DMS53 treated with DMSO at 0.1 percent for 48 hours (cell line): ENCODE measurements around the gene IQCB1.
A peak's percentile ranks its signal among the peaks of the same experiment; 100 is the strongest.
"Not testable (repeated sequence)": the region's sequence is repeated elsewhere in the genome, so short reads cannot be mapped to it uniquely, and the experiment has no call there.

Source experiments
- DNase-seq: peaks from one replicate; lab custom pipeline; 2025; ENCODE audit not compliant: unreplicated experiment; lab: John Stamatoyannopoulos, UW

IQCB1 gene

DNA sequence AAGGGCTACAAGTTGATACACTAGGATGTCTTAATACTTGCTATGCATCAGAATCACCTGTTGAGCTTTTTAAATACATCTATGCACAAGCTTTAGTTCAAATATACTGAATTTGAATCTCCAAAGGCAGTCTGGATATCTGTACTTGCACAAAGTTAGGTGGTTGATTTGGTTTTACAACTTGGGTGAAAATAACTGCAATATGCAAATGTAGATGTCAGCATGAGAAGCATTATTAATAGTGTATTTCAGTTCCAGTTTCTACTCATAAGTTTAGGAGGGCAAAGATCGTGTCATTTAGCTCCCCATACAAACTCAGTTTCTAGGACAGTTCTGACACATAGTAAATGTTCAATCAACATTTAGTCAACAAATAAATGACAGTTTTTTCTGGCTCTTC lies 25.6 kb downstream of the IQCB1 start:
- no peak for DNase-seq

DNA sequence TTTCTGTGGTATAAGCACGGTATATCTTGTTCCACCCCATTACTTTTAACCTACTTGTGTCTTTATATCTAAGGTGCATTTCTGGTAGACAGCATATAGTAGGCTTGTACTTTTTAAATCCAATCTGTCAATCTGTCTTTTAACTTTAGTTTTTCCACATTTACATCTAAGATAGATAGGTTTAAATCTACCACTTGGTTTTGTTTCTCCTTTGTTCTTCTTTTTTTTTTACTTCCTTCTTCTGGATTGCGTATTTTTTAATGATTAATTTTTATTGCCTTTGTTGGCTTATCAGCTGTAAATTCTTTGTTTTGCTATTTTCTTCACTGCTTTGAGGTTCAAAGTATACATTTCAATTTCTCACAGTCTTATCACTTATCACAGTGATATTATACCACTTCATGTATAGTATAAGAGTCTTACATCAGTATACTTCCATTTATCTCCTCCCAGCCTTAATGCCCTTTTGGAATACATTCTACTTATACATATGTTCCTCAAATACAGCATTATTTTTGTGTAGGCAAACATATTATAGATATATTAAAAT lies 31.0 kb downstream of the IQCB1 start:
- no peak for DNase-seq

DNA sequence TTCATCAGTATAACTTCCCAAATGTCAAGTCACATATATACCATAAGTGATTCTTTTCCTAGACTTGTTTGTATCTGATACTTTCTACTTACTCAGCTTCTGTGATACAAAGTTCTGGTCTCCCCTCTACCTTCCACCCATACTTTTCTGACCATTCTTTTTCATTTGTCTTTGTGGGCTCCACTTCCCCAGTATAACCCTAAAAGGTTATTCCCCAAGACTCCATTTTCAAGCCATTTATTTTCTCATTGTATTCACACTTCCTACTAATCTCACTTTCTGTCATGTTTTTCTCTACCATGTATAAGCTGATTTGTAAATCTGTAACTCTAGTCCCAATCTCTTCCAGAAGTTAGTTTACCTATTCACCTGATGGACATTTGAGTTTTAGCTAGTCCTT lies 34.0 kb downstream of the IQCB1 start:
- DNase-seq = no peak

GRCh38 chr3:121796970-121797369 lies 37.9 kb downstream of the IQCB1 start:
- DNase-seq = peak; percentile 55

GRCh38 chr3:121794264-121794983 lies 40.4 kb downstream of the IQCB1 start:
- DNase-seq = no peak

DNA sequence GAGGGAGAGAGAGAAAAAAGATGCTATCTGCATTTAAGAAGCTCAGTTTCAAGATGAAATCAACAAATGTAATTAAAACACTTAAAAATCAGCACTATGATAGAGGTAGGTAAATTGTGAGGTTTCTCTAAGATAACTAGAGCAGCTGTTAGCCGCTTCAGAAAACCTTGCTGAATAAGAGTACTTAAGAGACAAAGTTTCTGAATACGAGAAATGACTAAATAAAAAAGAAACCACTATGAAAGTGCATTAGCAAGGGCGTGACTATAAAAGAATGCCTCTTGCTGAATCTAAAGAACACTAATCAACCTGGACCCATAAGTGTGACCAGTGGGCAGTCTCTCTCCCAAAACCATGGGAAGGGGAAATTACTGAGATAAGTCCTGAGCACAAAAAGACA lies 41.8 kb downstream of the IQCB1 start:
- no peak for DNase-seq

DNA sequence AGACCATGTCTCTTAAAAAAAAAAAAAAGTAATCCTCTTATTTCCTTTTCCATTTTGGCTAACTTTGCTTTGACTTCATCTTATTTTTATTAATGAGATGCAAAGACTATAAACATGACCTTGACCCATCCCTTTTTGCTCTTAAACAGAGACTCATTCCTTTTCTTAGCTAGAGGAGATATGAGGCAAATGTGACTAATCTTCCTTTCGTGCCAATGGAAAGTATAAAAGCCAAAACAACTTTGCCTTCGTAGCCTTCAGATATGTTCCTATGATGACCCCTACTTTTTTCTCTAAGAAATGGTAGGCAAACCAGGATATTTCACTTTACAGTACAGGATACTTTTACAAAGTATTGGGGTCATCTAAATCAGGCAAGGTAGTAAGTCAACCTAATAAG lies 48.4 kb downstream of the IQCB1 start:
- DNase-seq = no peak

GRCh38 chr3:121782784-121783183 lies 52.1 kb downstream of the IQCB1 start:
- not testable (repeated sequence) for DNase-seq

GRCh38 chr3:121781611-121782010 lies 53.2 kb downstream of the IQCB1 start:
- DNase-seq = no peak

- DNase-seq = not testable (repeated sequence)
Observed at GRCh38 chr3:121775095-121775494, 59.8 kb downstream of the IQCB1 start.

GRCh38 chr3:121769246-121769645 lies 65.6 kb downstream of the IQCB1 start:
- DNase-seq = no peak

- no peak for DNase-seq
Observed at GRCh38 chr3:121768452-121768851, 66.4 kb downstream of the IQCB1 start.

DNA sequence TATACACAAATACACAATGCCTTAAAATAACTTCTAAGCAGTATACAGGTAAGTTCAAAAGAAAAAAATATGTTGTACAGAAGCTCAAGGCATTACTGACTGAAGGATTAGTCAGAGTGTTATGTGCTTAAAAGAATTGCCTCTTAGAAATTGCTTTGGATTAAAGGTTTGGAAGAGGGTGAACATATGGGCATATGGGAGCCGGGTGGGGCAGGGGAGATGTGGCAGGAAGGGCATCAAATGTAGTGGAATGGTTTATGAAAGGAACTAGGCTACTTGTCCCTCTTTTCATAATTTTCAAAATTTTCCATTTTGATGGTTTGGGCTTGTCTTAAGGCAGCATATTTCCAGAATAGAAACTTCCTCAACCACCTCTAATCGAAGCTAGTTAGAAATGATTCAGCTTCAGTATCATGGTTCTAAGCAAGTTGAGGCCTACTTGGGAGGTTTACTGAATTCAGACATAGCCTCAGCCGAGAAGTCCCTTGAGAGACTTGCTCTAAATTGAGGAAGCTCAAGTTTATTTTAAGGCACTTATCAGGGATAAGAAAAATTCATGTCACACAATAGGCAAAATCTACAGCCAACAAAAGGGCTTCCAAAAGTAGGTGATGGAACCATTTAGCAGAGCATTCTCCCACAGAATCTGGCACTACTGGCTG lies 75.2 kb downstream of the IQCB1 start:
- DNase-seq = no peak

DNA sequence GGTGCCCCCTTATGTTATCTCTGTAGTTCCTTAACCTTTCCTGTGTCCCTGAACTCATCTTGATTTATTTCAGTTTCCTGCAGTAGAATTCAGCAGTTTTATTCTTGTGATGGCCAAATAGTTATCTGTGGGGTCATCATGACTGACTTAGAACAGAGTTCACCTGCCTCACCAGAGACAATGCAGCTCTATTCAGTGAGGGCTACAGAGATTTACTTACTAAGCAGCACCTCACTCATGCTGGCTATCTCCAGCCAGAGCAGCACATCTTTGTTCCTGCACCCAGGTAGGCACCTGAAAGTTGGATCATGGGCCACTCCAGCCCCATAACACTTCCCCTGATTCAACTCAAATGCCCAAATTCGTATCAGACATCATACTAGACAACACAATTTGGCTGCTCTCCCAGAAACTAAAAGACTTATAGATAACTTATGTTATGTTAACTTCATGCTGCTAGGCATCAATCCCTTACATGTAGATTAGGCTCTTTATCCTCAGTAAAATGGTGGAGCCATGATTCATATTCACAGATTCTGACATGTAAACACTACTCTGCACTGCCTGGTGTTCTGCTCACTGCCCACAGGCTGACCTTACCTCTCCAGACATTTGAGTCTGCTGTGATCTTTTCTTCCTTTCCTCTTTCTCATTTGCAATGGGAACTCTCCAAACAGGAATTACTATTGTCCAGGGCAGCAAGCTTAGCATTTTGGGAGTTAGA lies 76.0 kb downstream of the IQCB1 start:
- DNase-seq = no peak

- no peak for DNase-seq
Observed at GRCh38 chr3:121757812-121758545, 76.9 kb downstream of the IQCB1 start.

DNA sequence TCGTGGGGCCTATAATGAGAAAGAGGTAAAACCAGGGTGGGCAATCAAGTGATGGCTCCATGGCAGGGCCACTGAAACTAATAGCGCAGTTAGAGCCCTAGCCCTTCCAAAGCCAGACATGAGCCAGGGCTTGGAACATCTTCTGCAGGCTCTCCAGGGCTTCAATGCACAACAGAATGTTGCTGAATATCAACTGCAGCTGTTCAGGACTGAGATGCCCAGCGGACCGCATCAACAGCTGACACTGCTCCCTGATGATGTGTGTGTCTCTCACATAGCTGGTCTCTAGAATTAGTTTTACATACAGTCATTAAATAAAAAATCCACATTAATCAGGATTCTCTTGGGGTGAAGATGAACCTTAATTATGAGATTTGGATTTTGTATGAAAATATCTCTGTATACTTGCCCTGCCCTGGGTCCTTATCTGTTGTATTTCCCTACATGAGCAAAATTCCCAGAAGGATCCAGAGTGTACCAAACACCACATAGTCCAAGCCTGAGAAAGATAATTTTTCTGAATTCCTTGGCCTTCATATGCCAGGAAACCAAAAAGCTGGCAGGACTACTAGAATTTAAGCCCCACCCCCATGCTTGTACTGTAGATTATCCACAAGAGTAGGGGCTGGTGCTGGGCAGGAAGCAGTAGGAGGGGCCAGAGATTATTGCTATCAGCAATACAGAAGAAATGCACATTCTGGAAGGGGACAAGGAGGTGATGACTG lies 77.6 kb downstream of the IQCB1 start:
- DNase-seq = no peak

GRCh38 chr3:121752772-121753171 lies 82.1 kb downstream of the IQCB1 start:
- no peak for DNase-seq

GRCh38 chr3:121752261-121752660 lies 82.6 kb downstream of the IQCB1 start:
- DNase-seq = no peak

- DNase-seq = no peak
Observed at GRCh38 chr3:121750087-121750415, 84.8 kb downstream of the IQCB1 start.

DNA sequence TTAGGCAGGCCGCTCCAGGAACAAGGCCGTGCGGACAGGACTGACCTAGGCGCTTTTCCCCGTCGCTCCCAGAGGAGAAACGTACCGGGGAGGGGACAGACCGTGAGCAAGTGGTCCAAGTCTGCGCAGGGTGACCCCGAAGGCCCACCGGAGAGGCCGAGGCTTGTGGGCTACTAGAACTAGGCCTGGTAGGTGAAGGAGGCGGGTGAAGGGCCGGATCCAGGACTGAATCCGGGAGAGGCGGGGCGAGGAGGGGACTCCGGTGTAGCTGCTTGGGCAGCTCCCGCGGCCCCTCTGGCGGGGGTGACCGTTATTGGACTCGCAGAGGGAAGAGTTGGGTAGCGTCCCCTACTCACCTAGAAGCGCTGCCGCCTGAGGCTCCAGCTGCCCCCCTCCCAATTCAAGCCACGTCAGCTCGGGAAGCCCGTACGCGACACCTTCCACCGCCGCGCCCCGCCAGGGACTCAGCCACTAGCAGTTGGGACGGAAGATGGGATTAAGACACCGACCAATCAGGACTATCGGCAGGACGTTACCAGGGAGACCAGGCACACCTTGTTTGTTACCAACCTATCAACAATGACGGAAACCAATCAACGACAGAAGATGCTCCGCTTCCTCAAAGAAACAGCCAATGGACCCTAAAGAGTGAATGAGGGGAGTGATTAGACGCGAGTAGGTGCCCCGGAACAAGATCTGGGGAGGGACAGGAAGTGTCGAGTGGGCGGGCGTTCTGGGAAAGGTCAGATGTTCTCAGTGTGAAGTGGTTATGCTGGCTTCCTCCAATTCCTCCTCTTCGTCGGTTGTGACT lies 85.4 kb downstream of the IQCB1 start, which contains the start of gene GOLGB1:
Gene GOLGB1, minus strand, starts transcription at position 466 of the 811 bp plus-strand sequence. CDS start 18,770 bp downstream, outside the sequence.
- DNase-seq = peak; percentile 96
